ENCODE results near the gene ZNF439. TPM values are rescaled to one million over a fixed set of nuclear protein-coding genes. Genes with fewer than 3 reads are reported as not detected.

ZNF439 gene
- total RNA-seq, 1 experiment from 2014 or later = 3.3 TPM

- peaks cover 65 to 90% of the 10 kb centered on the region in 2 experiments for H3K9me3 Mint-ChIP-seq
- H2BK15ac ChIP-seq (ENCODE audit: low read depth, low read length) = no peak overlapping the region
These were observed 16.1 kb upstream of the ZNF439 start for GRCh38 chr19:11832253-11832912.

More at GRCh38 chr19:11832253-11832912, 16.1 kb upstream of the ZNF439 start:
- H3K4me1 Mint-ChIP-seq = peaks cover 0 to 2% of the 10 kb centered on the region in 2 experiments; a peak in 1 of 4 replicates
- Histone ChIP-seq H4K5ac (ENCODE audit: insufficient read length, low read depth, low read length) (no peak overlapping the region), H3K23ac (ENCODE audit: insufficient read length, low read depth, low read length) (no peak overlapping the region), H2BK12ac (ENCODE audit: insufficient read length, low read depth, low read length) (no peak overlapping the region), H4K8ac (replicated peaks; ENCODE audit: insufficient read length, low read depth, low read length) (no peak overlapping the region), H3T11ph (ENCODE audit: low read length) (no peak overlapping the region), H4K91ac (ENCODE audit: insufficient read length, low read depth, low read length) (no peak overlapping the region), H3K23me2 (ENCODE audit: insufficient read length, low read depth, low read length, poor library complexity, severe bottlenecking) (no peaks in the 10 kb centered on the region), H3K9me3 (ENCODE audit: control insufficient read depth, low read depth, low read length) (peaks cover 29% of the 10 kb centered on the region), H3K79me1 (ENCODE audit: insufficient read depth, low read depth, low read length, poor library complexity, severe bottlenecking) (no peaks in the 10 kb centered on the region), H4K20me1 (ENCODE audit: control insufficient read depth, insufficient read depth, insufficient read length) (no peaks in the 10 kb centered on the region), H2AFZ (ENCODE audit: low read length) (no peak overlapping the region), H3K14ac (ENCODE audit: insufficient read depth, low read length) (no peak overlapping the region), H2BK20ac (ENCODE audit: low read depth, low read length, poor library complexity, severe bottlenecking) (no peak overlapping the region), H3K4me2 (ENCODE audit: insufficient read depth, insufficient read length, low read length) (no peak overlapping the region), H3K4ac (ENCODE audit: low read depth, low read length) (no peak overlapping the region), H3K9ac (ENCODE audit: extremely low read depth, insufficient read length, low read length) (no peak overlapping the region), H3K56ac (ENCODE audit: insufficient read length, low read depth, low read length) (no peak overlapping the region), H3K18ac (ENCODE audit: insufficient read length, low read depth, low read length) (no peak overlapping the region), H3K4me1 (ENCODE audit: insufficient read depth, low read length) (no peaks in the 10 kb centered on the region), H2AK5ac (ENCODE audit: insufficient read length, low read length) (no peak overlapping the region), H2BK5ac (ENCODE audit: insufficient read length, low read length) (no peak overlapping the region), H2BK120ac (ENCODE audit: low read depth, low read length, poor library complexity, severe bottlenecking) (no peak overlapping the region), H3K27me3 (ENCODE audit: insufficient read depth, low read length) (no peaks in the 10 kb centered on the region), H3K79me2 (ENCODE audit: insufficient read depth, low read length) (no peaks in the 10 kb centered on the region), H3K27ac (ENCODE audit: insufficient read length, low read depth, low read length) (no peak overlapping the region)
- no CpG with 5 or more reads among the region's 8 CpGs for WGBS (ENCODE audit: extremely low coverage, insufficient read length, low lambda C conversion rate)
- no peak overlapping the region for H3K27ac Mint-ChIP-seq
- no peak for TF ChIP-seq CTCF (conservative IDR thresholded peaks at IDR 0.05)
- peaks cover 2% of the 10 kb centered on the region for H3K27me3 Mint-ChIP-seq (ENCODE audit: low read depth)
- no peak overlapping the region for H3K4me3 Mint-ChIP-seq
- no peak for DNase-seq
- peaks cover 61 to 73% (median 62%) of the 10 kb centered on the region in 3 experiments for H3K36me3 Mint-ChIP-seq (ENCODE audit: insufficient read depth in 1 of 3, low read depth in 3 of 3)
